GM21737 (cell line): ENCODE data around the gene ITGB5.
"Not testable (repeated sequence)": the region's sequence is repeated elsewhere in the genome, so short reads cannot be mapped to it uniquely, and the experiment has no call there.

Experiments used
- ATAC-seq: cut with Tn5 transposase; IDR thresholded peaks from one replicate; pipeline ENCODE4 v1.9.1; 2021; ENCODE audit warnings: mild to moderate bottlenecking, moderate library complexity; ENCODE audit not compliant: unreplicated experiment

The ITGB5 gene

GRCh38 chr3:124759666-124760401 is 127.3 kb downstream of the ITGB5 start:
- no peak for ATAC-seq

DNA sequence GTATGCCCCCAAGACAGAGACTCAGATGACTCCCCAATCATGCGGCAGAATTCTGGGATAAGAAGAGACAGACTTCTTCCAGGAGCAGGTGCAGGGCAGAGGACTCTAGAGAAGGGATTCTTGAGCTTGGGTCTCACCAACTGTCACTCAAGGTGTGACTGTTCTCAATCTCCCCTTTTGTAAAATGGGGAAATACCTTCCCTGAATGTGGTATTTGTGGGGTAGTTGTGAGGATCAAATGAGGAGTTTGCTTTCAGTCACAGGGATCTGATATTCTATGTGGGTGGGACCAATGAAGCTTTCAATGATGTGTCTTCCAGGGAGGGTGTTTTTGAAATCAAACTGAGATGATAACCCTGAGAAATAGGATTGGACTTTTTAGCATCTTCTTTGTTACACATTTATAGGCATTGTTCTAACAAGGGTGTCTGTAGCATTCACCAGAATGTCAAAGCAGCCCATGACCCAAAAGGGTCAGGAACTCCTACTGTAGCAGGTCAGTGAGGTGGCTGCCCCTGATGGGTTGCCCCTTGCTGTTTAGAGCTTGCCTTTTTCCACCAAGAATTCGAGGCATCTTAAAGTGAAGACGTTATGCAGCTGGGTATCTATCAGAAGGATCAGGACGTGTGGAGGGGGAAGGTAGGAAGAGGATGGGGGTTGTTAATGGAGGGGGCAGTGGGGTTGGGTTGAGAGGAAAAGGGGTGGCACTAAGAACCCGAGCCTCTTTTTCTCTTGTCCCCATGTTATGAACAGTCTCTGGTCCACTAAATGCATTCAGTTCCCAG is 128.1 kb downstream of the ITGB5 start:
- no peak for ATAC-seq

- not testable (repeated sequence) for ATAC-seq
Observed at GRCh38 chr3:124757926-124758325, 129.2 kb downstream of the ITGB5 start.

DNA sequence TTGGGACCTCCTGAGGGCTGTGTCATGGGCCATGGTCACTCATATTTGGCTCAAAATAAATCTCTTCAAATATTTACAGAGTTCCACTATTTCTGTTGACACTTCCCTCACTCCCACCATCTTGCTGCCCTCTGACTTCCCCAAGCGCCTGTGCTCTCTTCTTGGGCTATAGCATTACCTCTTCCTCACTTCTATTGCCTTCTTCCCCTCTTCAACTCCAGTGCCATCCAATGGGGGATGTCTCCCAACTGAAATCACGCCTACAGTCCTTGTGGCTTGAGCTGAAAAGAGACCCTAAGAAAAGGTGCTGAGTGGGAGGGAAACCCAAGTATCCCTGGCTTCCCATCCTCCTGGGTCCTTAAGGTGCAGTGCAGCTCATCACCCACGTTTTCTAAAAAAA is 135.1 kb downstream of the ITGB5 start:
- no peak for ATAC-seq

- ATAC-seq, result no peak
Observed at GRCh38 chr3:124751501-124751900, 135.7 kb downstream of the ITGB5 start.

DNA sequence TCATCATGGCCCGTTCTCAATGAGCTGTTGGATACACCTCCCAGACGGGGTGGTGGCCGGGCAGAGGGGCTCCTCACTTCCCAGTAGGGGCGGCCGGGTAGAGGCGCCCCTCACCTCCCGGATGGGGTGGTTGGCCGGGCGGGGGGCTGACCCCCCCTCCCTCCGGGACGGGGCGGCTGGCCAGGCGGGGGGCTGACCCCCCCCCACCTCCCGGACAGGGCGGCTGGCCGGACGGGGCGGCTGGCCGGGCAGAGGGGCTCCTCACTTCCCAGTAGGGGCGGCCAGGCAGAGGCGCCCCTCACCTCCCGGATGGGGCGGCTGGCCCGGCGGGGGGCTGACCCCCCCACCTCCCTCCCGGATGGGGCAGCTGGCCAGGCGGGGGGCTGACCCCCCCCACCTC is 137.3 kb downstream of the ITGB5 start:
- not testable (repeated sequence) for ATAC-seq

DNA sequence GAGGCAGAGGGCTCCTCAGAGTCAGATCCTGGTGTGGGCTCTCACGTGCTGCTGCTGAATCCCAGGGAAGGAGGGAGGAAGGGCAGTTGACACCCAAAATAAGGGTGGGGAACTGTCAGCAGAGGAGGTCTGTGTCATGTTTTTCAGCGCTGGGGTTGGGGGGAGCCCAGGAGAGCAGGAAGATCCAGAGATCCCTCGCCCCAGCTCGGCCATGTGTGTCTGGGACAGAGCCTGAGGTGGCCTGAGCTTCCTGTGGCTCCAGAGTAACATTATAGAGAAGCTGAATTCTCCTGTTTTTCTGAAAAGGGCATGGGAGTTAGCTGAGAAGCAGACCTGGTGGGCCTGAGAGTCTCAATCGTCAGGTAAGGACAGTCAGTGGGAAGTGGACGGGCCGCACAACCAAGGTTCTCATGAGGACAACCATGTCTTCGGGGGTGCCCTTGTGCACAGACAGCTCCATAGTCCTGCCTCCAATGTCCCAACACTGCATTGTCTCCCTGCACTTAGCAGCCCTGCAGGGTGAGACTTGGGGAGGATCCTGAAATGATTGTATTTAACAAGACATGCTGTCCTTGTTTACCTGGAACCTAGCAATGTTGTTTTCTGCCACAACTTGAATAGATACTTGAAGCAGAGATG is 138.5 kb downstream of the ITGB5 start:
- no peak for ATAC-seq

DNA sequence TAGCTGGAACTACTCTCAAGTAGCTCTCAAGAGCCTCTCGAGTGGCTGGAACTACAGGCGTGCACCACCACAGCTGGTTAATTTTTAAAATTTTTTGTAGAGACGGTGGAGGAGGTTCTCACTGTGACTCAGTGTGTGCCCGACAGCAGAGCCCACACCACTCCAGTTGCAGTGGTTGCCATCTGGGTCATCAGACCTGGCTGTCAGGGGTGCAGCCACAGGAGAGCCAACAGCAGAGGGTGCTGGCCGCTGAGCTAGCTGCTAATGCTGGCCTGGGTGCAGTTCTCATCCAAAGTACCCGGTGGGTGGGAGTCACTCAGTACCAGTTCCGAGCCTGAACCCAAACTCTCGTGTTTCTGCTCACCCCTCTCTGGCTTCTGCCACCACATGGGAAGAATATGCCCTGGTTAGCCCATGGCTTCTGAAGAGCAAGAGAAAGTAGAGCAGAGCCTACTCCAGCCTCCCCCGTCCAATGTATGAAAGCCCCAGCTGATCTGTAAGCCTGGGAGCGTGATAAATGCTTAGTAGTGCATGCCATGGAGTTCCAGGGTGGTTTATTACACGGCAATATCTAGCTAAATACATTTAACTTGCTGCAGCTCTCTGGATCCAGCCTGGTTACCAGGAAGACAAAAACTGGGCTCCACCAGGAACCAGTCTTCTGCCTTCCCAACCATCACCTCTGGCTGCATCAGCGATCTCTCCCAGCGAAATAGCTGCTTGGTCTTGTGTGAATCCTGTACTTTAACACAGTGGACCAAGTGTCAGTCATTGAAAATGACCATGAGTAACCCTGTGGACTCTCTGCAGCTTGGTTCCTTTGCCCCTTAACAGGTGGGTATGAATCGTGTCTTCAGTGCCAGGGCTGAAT is 139.8 kb downstream of the ITGB5 start:
- no peak for ATAC-seq

- no peak for ATAC-seq
Observed at GRCh38 chr3:124745756-124746155, 141.4 kb downstream of the ITGB5 start.

GRCh38 chr3:124741027-124741426 is 146.1 kb downstream of the ITGB5 start:
- ATAC-seq, result no peak

GRCh38 chr3:124731760-124732159 is 155.4 kb downstream of the ITGB5 start:
- ATAC-seq, result no peak

DNA sequence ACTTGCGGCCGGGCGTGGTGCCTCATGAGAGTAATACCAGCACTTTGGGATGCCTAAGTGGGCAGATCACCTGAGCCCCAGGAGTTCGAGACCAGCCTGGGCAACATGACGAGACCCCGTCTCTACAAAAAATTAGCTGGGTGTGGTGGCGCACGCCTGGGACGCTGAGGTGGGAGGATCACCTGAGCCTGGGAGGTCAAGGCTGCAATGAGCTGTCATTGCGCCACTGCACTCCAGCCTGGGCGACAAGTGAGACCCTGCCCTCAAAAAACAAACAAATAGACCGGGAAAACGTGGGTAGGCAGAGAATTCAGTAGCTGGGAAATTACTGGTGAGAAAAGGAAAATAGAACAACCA is 156.2 kb downstream of the ITGB5 start:
- ATAC-seq, result no peak

DNA sequence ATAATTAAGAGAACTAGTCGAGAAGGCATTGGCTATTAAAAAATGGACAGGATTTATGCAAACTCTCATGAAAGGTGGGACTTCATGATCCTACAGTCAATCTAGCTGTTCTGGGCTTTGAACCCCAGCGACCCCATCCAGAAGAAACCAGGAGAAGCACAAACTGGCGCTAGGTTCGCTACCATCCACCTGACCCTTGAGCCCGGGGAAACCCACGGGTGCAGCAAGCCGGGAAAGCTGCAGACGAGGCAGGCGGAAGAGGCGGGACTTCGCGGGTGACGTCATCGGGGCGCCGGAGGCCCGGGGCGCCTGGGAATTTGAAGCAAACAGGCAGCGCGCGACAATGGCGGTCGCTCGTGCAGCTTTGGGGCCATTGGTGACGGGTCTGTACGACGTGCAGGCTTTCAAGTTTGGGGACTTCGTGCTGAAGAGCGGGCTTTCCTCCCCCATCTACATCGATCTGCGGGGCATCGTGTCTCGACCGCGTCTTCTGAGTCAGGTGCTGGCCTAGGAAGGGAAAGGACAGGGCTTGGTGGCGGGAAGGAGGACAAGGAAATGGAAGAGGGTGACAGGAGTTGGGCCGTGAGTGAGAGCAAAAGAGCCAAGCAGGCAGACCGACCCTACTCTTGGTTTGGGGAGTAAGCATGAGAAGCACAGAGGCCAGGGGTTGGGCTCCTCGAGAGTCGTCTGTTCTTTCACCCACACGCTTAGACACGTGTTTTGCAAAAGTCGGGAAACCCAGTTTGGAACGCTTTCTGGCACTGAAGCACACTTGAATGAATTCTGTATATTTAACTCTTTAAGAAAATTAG is 156.8 kb downstream of the ITGB5 start, which contains the start of gene UMPS:
TSS of gene UMPS (plus strand) at position 324 of the 812 bp plus-strand sequence. CDS start at position 344, 20 bp downstream.
- ATAC-seq, result peak; percentile 99

- ATAC-seq, result no peak
Observed at GRCh38 chr3:124722589-124722988, 164.6 kb downstream of the ITGB5 start.

GRCh38 chr3:124714223-124714853 is 172.8 kb downstream of the ITGB5 start:
- no peak for ATAC-seq
